Activated CD8-positive, alpha-beta memory T cell treated with anti-CD3 and anti-CD28 coated beads for 36 hours (primary cell): Measurements from ENCODE around the gene KAT7. TPM values are rescaled to one million over a fixed set of nuclear protein-coding genes. Genes with fewer than 3 reads are reported as not detected.

Source experiments
- CTCF ChIA-PET: fragments of 350-600 bp; sonication (Branson Sonifier 250); formaldehyde crosslinking; loops from one replicate; lab custom pipeline; 2021; ENCODE audit warnings: antibody characterized with exemption; lab: Charles Lee
- POLR2A ChIA-PET: fragments of 350-600 bp; sonication (Branson Sonifier 250); formaldehyde crosslinking; loops from one replicate; lab custom pipeline; 2021; ENCODE audit warnings: antibody characterized with exemption; lab: Charles Lee
- total RNA-seq, 2 experiments: library from RNA; stranded (reverse); gene quantifications; one replicate each; pipeline ENCODE4 v1.2.3, GENCODE V29; 2021

Gene KAT7
- total RNA-seq, 2 experiments from 2014 or later: 60.5 to 61.2 TPM

- ChIA-PET POLR2A (no interaction called here), CTCF (interaction anchor here (0.8 kb wide), 1 partner anchor 223 kb away, joined by 3 read pairs; no protein-coding TSS in a partner anchor)
Measured at GRCh38 chr17:49779156-49779738, 9.2 kb upstream of the KAT7 start.

GRCh38 chr17:49779739-49780231 is 8.7 kb upstream of the KAT7 start:
- ChIA-PET POLR2A (no interaction called here), CTCF (interaction anchor here (0.8 kb wide), 1 partner anchor 223 kb away, joined by 3 read pairs; no protein-coding TSS in a partner anchor)

- POLR2A ChIA-PET: interaction anchor here (0.6 kb wide), 1 partner anchor 106 kb away, joined by 8 read pairs; no protein-coding TSS in a partner anchor
Measured at GRCh38 chr17:49783071-49783715, 5.3 kb upstream of the KAT7 start.

GRCh38 chr17:49783791-49784190 is 4.7 kb upstream of the KAT7 start:
- CTCF ChIA-PET: interaction anchor here (1.3 kb wide), 1 partner anchor 68 kb away, joined by 4 read pairs; no protein-coding TSS in a partner anchor
- POLR2A ChIA-PET: interaction anchor here (0.6 kb wide), 1 partner anchor 107 kb away, joined by 8 read pairs; no protein-coding TSS in a partner anchor

More at GRCh38 chr17:49783071-49783715, 5.3 kb upstream of the KAT7 start:
- CTCF ChIA-PET: interaction anchor here (1.2 to 1.3 kb wide), 2 partner anchors 68 kb away, joined by 3 to 4 read pairs; no protein-coding TSS in a partner anchor

- ChIA-PET POLR2A (no interaction called here), CTCF (interaction anchor here (1.3 kb wide), 1 partner anchor 69 kb away, joined by 4 read pairs; no protein-coding TSS in a partner anchor)
Measured at GRCh38 chr17:49784636-49785035, 3.8 kb upstream of the KAT7 start.

- POLR2A ChIA-PET: interaction anchor here (0.6 to 2.7 kb wide), 7 partner anchors 24 to 111 kb away, joined by 3 to 15 read pairs (median 4); partner anchors contain the start of genes FAM117A and SLC35B1
- CTCF ChIA-PET: interaction anchor here (1.0 to 1.6 kb wide), 4 partner anchors 24 to 205 kb away, joined by 3 to 9 read pairs (median 3); partner anchors contain the start of genes FAM117A and SLC35B1
Measured at GRCh38 chr17:49787884-49788477, 500 bp upstream of the KAT7 start.

GRCh38 chr17:49789243-49789578 is 730 bp downstream of the KAT7 start:
- ChIA-PET CTCF (interaction anchor here (1.6 kb wide), 1 partner anchor 81 kb away, joined by 9 read pairs; the partner anchor contains the start of gene SLC35B1), POLR2A (interaction anchor here (0.8 to 2.7 kb wide), 5 partner anchors 25 to 112 kb away, joined by 3 to 15 read pairs (median 9); partner anchors contain the start of genes FAM117A and SLC35B1)

GRCh38 chr17:49793309-49793708 is 4.8 kb downstream of the KAT7 start:
- ChIA-PET POLR2A (interaction anchor here (0.6 to 1.1 kb wide), 2 partner anchors 25 to 52 kb away, joined by 6 read pairs; no protein-coding TSS in a partner anchor), CTCF (interaction anchor here (1.1 to 1.2 kb wide), 2 partner anchors 85 to 223 kb away, joined by 3 to 5 read pairs; partner anchors contain the start of gene SLC35B1)

GRCh38 chr17:49795372-49795771 is 6.9 kb downstream of the KAT7 start:
- CTCF ChIA-PET: no interaction called here
- POLR2A ChIA-PET: no interaction called here

GRCh38 chr17:49798182-49798581 is 9.7 kb downstream of the KAT7 start:
- ChIA-PET POLR2A (interaction anchor here (1.0 to 1.1 kb wide), 2 partner anchors 8 to 97 kb away, joined by 3 read pairs; no protein-coding TSS in a partner anchor), CTCF (interaction anchor here (0.9 to 1.0 kb wide), 2 partner anchors 90 to 228 kb away, joined by 3 read pairs; no protein-coding TSS in a partner anchor)

GRCh38 chr17:49798738-49799137 is 10.3 kb downstream of the KAT7 start:
- POLR2A ChIA-PET: interaction anchor here (1.0 kb wide), 1 partner anchor 9 kb away, joined by 3 read pairs; no protein-coding TSS in a partner anchor

GRCh38 chr17:49809056-49809455 is 20.6 kb downstream of the KAT7 start:
- ChIA-PET POLR2A (no interaction called here), CTCF (no interaction called here)

More at GRCh38 chr17:49798738-49799137, 10.3 kb downstream of the KAT7 start:
- CTCF ChIA-PET: interaction anchor here (0.9 to 1.3 kb wide), 3 partner anchors 90 to 229 kb away, joined by 3 read pairs; no protein-coding TSS in a partner anchor

- POLR2A ChIA-PET: no interaction called here
- CTCF ChIA-PET: no interaction called here
Measured at GRCh38 chr17:49814781-49815529, 26.5 kb downstream of the KAT7 start.

GRCh38 chr17:49815761-49816281 is 27.3 kb downstream of the KAT7 start:
- CTCF ChIA-PET: interaction anchor here (0.9 kb wide), 1 partner anchor 108 kb away, joined by 3 read pairs; the partner anchor contains the start of gene SLC35B1

GRCh38 chr17:49817993-49818392 is 29.5 kb downstream of the KAT7 start:
- ChIA-PET CTCF (interaction anchor here (0.7 to 2.0 kb wide), 2 partner anchors 247 to 261 kb away, joined by 3 to 6 read pairs; no protein-coding TSS in a partner anchor), POLR2A (interaction anchor here (0.5 kb wide), 2 partner anchors 24 to 112 kb away, joined by 5 to 6 read pairs; no protein-coding TSS in a partner anchor)

More at GRCh38 chr17:49815761-49816281, 27.3 kb downstream of the KAT7 start:
- POLR2A ChIA-PET: no interaction called here

- ChIA-PET POLR2A (no interaction called here), CTCF (no interaction called here)
Measured at GRCh38 chr17:49819138-49819537, 30.7 kb downstream of the KAT7 start.

- ChIA-PET CTCF (no interaction called here), POLR2A (interaction anchor here (0.6 kb wide), 1 partner anchor 57 kb away, joined by 7 read pairs; no protein-coding TSS in a partner anchor)
Measured at GRCh38 chr17:49819651-49820050, 31.2 kb downstream of the KAT7 start.
